Measurements from ENCODE around the gene SNX25. TPM values are rescaled to one million over a fixed set of nuclear protein-coding genes. Genes with fewer than 3 reads are reported as not detected.

The SNX25 gene
- 39.2 and 50.5 TPM in 2 replicates for total RNA-seq (2014; rRNA removed; shearing (Covaris generic); ENCODE audit: low replicate concordance)

GRCh38 chr4:185209031-185209851 is at the start of gene SNX25:
SNX25 (plus strand) TSS chr4:185209598; CDS start chr4:185209827, 229 bp downstream.
- Histone ChIP-seq H3K4me1 (ENCODE audit: low read length) (peaks cover 53% of the 10 kb centered on the region), H3K79me2 (ENCODE audit: low read length) (peaks cover 53% of the 10 kb centered on the region)

GRCh38 chr4:185165605-185166063 is 43.8 kb upstream of the SNX25 start:
- H3K9me3 ChIP-seq (ENCODE audit: low read length): no peaks in the 10 kb centered on the region
- H3K79me2 ChIP-seq (ENCODE audit: low read length): peaks cover 4% of the 10 kb centered on the region; the same call in 1 of the 2 replicates
- H3K9me2 ChIP-seq (replicated peaks; ENCODE audit: insufficient read depth, low read length): no peaks in the 10 kb centered on the region
- no peaks in the 10 kb centered on the region for H4K20me1 ChIP-seq (ENCODE audit: insufficient read depth, low read depth, low read length)
- no peak for DNase-seq
- H3K4me2 ChIP-seq (ENCODE audit: low read depth, low read length, poor library complexity, severe bottlenecking): no peak overlapping the region
- no peak overlapping the region for H2AFZ ChIP-seq (ENCODE audit: low read length)
- H3K4me1 ChIP-seq (ENCODE audit: low read length): no peaks in the 10 kb centered on the region
- no peak overlapping the region for H3K27ac ChIP-seq (ENCODE audit: low read length)
- H3K27me3 ChIP-seq (ENCODE audit: low read length): no peaks in the 10 kb centered on the region
- H3K4me3 ChIP-seq (ENCODE audit: low read length): no peak overlapping the region
- H3K9ac ChIP-seq (ENCODE audit: low read length): no peak overlapping the region
- H3K36me3 ChIP-seq (ENCODE audit: insufficient read depth, low read length): peaks cover 11% of the 10 kb centered on the region

More at GRCh38 chr4:185209031-185209851, at the start of gene SNX25:
- Histone ChIP-seq H3K4me3 (ENCODE audit: low read length) (peak within 1 kb of the TSS; percentile 84), H3K36me3 (ENCODE audit: insufficient read depth, low read length) (no peaks in the 10 kb centered on the region), H3K4me2 (ENCODE audit: low read depth, low read length, poor library complexity, severe bottlenecking) (peak within 1 kb of the TSS; percentile 74), H3K27ac (ENCODE audit: low read length) (peak within 1 kb of the TSS; percentile 95), H3K9ac (ENCODE audit: low read length) (peak within 1 kb of the TSS; percentile 80), H4K20me1 (ENCODE audit: insufficient read depth, low read depth, low read length) (no peaks in the 10 kb centered on the region), H3K9me3 (ENCODE audit: low read length) (no peaks in the 10 kb centered on the region), H3K27me3 (ENCODE audit: low read length) (no peaks in the 10 kb centered on the region), H2AFZ (ENCODE audit: low read length) (peak within 1 kb of the TSS; percentile 50; the same call in 1 of the 2 replicates), H3K9me2 (replicated peaks; ENCODE audit: insufficient read depth, low read length) (no peaks in the 10 kb centered on the region)
- peak; percentile 90 for DNase-seq

GRCh38 chr4:185167234-185167633 is 42.2 kb upstream of the SNX25 start:
- Histone ChIP-seq H3K27ac (ENCODE audit: low read length) (no peak overlapping the region), H3K4me2 (ENCODE audit: low read depth, low read length, poor library complexity, severe bottlenecking) (no peak overlapping the region), H3K79me2 (ENCODE audit: low read length) (peaks cover 16% of the 10 kb centered on the region), H4K20me1 (ENCODE audit: insufficient read depth, low read depth, low read length) (no peaks in the 10 kb centered on the region), H3K9me3 (ENCODE audit: low read length) (no peaks in the 10 kb centered on the region), H3K9me2 (replicated peaks; ENCODE audit: insufficient read depth, low read length) (no peaks in the 10 kb centered on the region), H3K9ac (ENCODE audit: low read length) (no peak overlapping the region), H2AFZ (ENCODE audit: low read length) (no peak overlapping the region), H3K27me3 (ENCODE audit: low read length) (no peaks in the 10 kb centered on the region), H3K4me1 (ENCODE audit: low read length) (peaks cover 3% of the 10 kb centered on the region), H3K36me3 (ENCODE audit: insufficient read depth, low read length) (peaks cover 5% of the 10 kb centered on the region), H3K4me3 (ENCODE audit: low read length) (no peak overlapping the region)
- DNase-seq: no peak

GRCh38 chr4:185171373-185172071 is 37.9 kb upstream of the SNX25 start:
- H2AFZ ChIP-seq (ENCODE audit: low read length): no peak overlapping the region
- H3K4me3 ChIP-seq (ENCODE audit: low read length): no peak overlapping the region
- DNase-seq: no peak
- H3K36me3 ChIP-seq (ENCODE audit: insufficient read depth, low read length): peaks cover 10% of the 10 kb centered on the region
- H3K4me2 ChIP-seq (ENCODE audit: low read depth, low read length, poor library complexity, severe bottlenecking): no peak overlapping the region
- no peaks in the 10 kb centered on the region for H4K20me1 ChIP-seq (ENCODE audit: insufficient read depth, low read depth, low read length)
- H3K4me1 ChIP-seq (ENCODE audit: low read length): peaks cover 5% of the 10 kb centered on the region
- no peaks in the 10 kb centered on the region for H3K27me3 ChIP-seq (ENCODE audit: low read length)
- H3K27ac ChIP-seq (ENCODE audit: low read length): 0 out of 2 replicates have a peak overlapping the region, but pooled peaks have one; percentile 22
- peaks cover 41% of the 10 kb centered on the region for H3K79me2 ChIP-seq (ENCODE audit: low read length)
- H3K9me3 ChIP-seq (ENCODE audit: low read length): no peaks in the 10 kb centered on the region
- H3K9me2 ChIP-seq (replicated peaks; ENCODE audit: insufficient read depth, low read length): no peaks in the 10 kb centered on the region
- no peak overlapping the region for H3K9ac ChIP-seq (ENCODE audit: low read length)

DNA sequence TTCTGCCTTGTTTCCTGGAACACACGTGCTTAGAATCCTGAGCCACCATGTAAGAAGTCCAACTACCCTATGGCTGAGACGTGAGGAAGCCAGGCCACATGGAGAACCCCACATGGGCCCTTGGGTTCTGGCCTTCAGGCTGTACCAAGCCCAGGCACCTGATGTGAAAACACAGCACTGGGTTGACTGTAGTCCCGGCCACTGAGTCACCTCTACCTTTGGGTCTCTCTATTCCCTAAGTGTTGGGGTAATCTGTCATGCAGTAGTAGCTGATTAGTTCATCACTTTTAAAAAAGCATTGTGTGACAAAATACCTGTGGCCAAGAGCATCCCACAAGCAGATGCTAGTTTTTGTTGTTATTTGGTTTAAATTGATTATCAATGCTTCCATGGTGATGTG is 29.9 kb upstream of the SNX25 start:
- Histone ChIP-seq H3K4me2 (ENCODE audit: low read depth, low read length, poor library complexity, severe bottlenecking) (no peak overlapping the region), H3K4me3 (ENCODE audit: low read length) (no peak overlapping the region), H3K9me2 (replicated peaks; ENCODE audit: insufficient read depth, low read length) (no peaks in the 10 kb centered on the region), H2AFZ (ENCODE audit: low read length) (no peak overlapping the region), H3K27me3 (ENCODE audit: low read length) (no peaks in the 10 kb centered on the region), H3K4me1 (ENCODE audit: low read length) (no peaks in the 10 kb centered on the region), H3K36me3 (ENCODE audit: insufficient read depth, low read length) (no peaks in the 10 kb centered on the region; the same call in 1 of the 2 replicates), H4K20me1 (ENCODE audit: insufficient read depth, low read depth, low read length) (no peaks in the 10 kb centered on the region), H3K79me2 (ENCODE audit: low read length) (peaks cover 70% of the 10 kb centered on the region), H3K27ac (ENCODE audit: low read length) (no peak overlapping the region), H3K9ac (ENCODE audit: low read length) (no peak overlapping the region), H3K9me3 (ENCODE audit: low read length) (no peaks in the 10 kb centered on the region)
- DNase-seq: no peak

- Histone ChIP-seq H3K9me3 (ENCODE audit: low read length) (no peaks in the 10 kb centered on the region), H3K27ac (ENCODE audit: low read length) (no peak overlapping the region), H3K79me2 (ENCODE audit: low read length) (peaks cover 81% of the 10 kb centered on the region), H3K4me2 (ENCODE audit: low read depth, low read length, poor library complexity, severe bottlenecking) (no peak overlapping the region), H3K4me3 (ENCODE audit: low read length) (no peak overlapping the region), H4K20me1 (ENCODE audit: insufficient read depth, low read depth, low read length) (no peaks in the 10 kb centered on the region), H2AFZ (ENCODE audit: low read length) (no peak overlapping the region), H3K9ac (ENCODE audit: low read length) (no peak overlapping the region), H3K9me2 (replicated peaks; ENCODE audit: insufficient read depth, low read length) (no peaks in the 10 kb centered on the region), H3K27me3 (ENCODE audit: low read length) (no peaks in the 10 kb centered on the region), H3K4me1 (ENCODE audit: low read length) (peaks cover 14% of the 10 kb centered on the region), H3K36me3 (ENCODE audit: insufficient read depth, low read length) (no peaks in the 10 kb centered on the region)
- no peak for DNase-seq
Observed at GRCh38 chr4:185182239-185182638, 27.2 kb upstream of the SNX25 start.

GRCh38 chr4:185183622-185184281 is 25.6 kb upstream of the SNX25 start:
- Histone ChIP-seq H3K27ac (ENCODE audit: low read length) (no peak overlapping the region), H3K9ac (ENCODE audit: low read length) (no peak overlapping the region), H4K20me1 (ENCODE audit: insufficient read depth, low read depth, low read length) (no peaks in the 10 kb centered on the region), H3K9me3 (ENCODE audit: low read length) (no peaks in the 10 kb centered on the region), H3K79me2 (ENCODE audit: low read length) (peaks cover 84% of the 10 kb centered on the region), H2AFZ (ENCODE audit: low read length) (no peak overlapping the region), H3K27me3 (ENCODE audit: low read length) (no peaks in the 10 kb centered on the region), H3K4me1 (ENCODE audit: low read length) (peaks cover 14% of the 10 kb centered on the region), H3K9me2 (replicated peaks; ENCODE audit: insufficient read depth, low read length) (no peaks in the 10 kb centered on the region), H3K4me3 (ENCODE audit: low read length) (no peak overlapping the region), H3K4me2 (ENCODE audit: low read depth, low read length, poor library complexity, severe bottlenecking) (no peak overlapping the region), H3K36me3 (ENCODE audit: insufficient read depth, low read length) (no peaks in the 10 kb centered on the region)
- DNase-seq: peak; percentile 89

DNA sequence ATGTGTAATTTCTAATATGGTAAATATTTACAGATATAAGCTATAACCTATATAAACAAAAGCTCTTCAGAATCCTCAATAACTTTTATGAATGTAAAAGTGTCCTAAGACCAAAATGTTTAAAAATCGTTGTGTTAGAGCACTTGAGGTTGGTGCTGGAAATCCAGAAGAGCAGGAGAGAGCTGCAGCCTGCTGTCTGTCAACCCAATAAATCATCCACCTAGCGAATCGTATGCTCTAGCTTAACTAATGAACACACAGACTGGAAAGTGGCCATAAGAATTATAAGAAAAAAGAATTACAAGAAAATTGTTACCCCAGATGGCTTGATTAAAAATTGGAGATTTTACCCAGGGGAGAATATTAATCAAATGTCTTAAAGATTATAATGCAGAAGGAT is 22.6 kb upstream of the SNX25 start:
- no peaks in the 10 kb centered on the region for H3K9me3 ChIP-seq (ENCODE audit: low read length)
- H3K27me3 ChIP-seq (ENCODE audit: low read length): no peaks in the 10 kb centered on the region
- H3K9me2 ChIP-seq (replicated peaks; ENCODE audit: insufficient read depth, low read length): no peaks in the 10 kb centered on the region
- H3K4me3 ChIP-seq (ENCODE audit: low read length): no peak overlapping the region
- H3K9ac ChIP-seq (ENCODE audit: low read length): no peak overlapping the region
- H4K20me1 ChIP-seq (ENCODE audit: insufficient read depth, low read depth, low read length): no peaks in the 10 kb centered on the region
- no peak for DNase-seq
- peaks cover 3% of the 10 kb centered on the region; the same call in 1 of the 2 replicates for H3K36me3 ChIP-seq (ENCODE audit: insufficient read depth, low read length)
- H3K27ac ChIP-seq (ENCODE audit: low read length): no peak overlapping the region
- H2AFZ ChIP-seq (ENCODE audit: low read length): no peak overlapping the region
- peaks cover 89% of the 10 kb centered on the region for H3K79me2 ChIP-seq (ENCODE audit: low read length)
- H3K4me2 ChIP-seq (ENCODE audit: low read depth, low read length, poor library complexity, severe bottlenecking): no peak overlapping the region
- peaks cover 24% of the 10 kb centered on the region for H3K4me1 ChIP-seq (ENCODE audit: low read length)

All from Karpas-422 (cell line).